Bronchial epithelial cell (primary cell): ENCODE data around the gene LAG3. TPM values are rescaled to one million over a fixed set of nuclear protein-coding genes. Genes with fewer than 3 reads are reported as not detected.

Experiments
- DNase-seq: peaks from one replicate; pipeline ENCODE4 v3.0.0-alpha.2; 2010; ENCODE audit warnings: low read depth
- FAIRE-seq: peaks from 2 replicates; lab custom pipeline; 2011; peaks lifted over from hg19 to GRCh38; lab: Jason Lieb, UNC
- H3K27me3 ChIP-seq: 2 replicates; pipeline ENCODE4 v1.5.1; 2011; ENCODE audit warnings: low read length; ENCODE audit not compliant: control insufficient read depth, insufficient read depth
- H3K36me3 ChIP-seq: 2 replicates; pipeline ENCODE4 v1.5.1; 2011; ENCODE audit warnings: low read length; ENCODE audit not compliant: control insufficient read depth, insufficient read depth
- H3K4me3 ChIP-seq: 2 replicates; pipeline ENCODE4 v1.5.1; 2011; ENCODE audit warnings: mild to moderate bottlenecking, low read depth, low read length, control low read depth
- total RNA-seq: library from RNA; depleted of rRNA; stranded (reverse); fragments of >200 nt; gene quantifications from 2 replicates; pipeline ENCODE4 v1.2.1, GENCODE V29; 2014
- TF ChIP-seq, protein P1 (sequence below): IDR thresholded peaks from 2 replicates; pipeline ENCODE4 v1.5.1; 2011; ENCODE audit warnings: mild to moderate bottlenecking, moderate library complexity, low read length, control low read depth, inconsistent platforms; ENCODE audit not compliant: insufficient read depth, severe bottlenecking

LAG3 gene
- total RNA-seq, 1 donor from 2014 or later = not detected

GRCh38 chr12:6824085-6824775, 51.9 kb downstream of the LAG3 start:
- peaks cover 23% of the 10 kb centered on the region for H3K27me3 ChIP-seq
- H3K36me3 ChIP-seq = no peaks in the 10 kb centered on the region
- TF ChIP-seq, protein P1, sequence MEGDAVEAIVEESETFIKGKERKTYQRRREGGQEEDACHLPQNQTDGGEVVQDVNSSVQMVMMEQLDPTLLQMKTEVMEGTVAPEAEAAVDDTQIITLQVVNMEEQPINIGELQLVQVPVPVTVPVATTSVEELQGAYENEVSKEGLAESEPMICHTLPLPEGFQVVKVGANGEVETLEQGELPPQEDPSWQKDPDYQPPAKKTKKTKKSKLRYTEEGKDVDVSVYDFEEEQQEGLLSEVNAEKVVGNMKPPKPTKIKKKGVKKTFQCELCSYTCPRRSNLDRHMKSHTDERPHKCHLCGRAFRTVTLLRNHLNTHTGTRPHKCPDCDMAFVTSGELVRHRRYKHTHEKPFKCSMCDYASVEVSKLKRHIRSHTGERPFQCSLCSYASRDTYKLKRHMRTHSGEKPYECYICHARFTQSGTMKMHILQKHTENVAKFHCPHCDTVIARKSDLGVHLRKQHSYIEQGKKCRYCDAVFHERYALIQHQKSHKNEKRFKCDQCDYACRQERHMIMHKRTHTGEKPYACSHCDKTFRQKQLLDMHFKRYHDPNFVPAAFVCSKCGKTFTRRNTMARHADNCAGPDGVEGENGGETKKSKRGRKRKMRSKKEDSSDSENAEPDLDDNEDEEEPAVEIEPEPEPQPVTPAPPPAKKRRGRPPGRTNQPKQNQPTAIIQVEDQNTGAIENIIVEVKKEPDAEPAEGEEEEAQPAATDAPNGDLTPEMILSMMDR = no peak
- FAIRE-seq (no peak), DNase-seq (no peak)
- H3K4me3 ChIP-seq = no peak overlapping the region

DNA sequence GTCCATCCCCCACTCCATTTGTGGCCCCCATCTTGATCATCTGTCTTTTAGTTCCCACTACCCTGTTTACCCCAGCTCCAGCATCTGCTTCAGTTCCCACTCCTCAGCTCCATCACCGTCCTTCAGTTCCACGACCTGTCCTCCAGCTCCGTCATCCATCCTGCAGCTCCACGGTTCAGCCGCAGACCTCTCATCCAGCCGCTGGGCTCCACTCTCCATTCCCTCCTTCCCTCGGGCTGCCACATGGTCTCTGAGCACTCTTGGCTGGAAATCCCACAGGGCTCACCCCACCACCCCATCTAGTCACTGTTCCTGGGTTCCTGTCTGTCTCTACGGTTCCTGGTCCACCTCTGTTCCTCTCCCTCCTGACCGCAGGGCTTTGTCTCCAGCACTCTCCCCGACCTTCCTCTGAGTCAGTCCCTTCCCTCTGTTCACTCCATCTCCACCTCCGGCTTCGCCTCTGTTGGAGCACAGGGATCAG, 52.6 kb downstream of the LAG3 start:
- FAIRE-seq = no peak
- H3K27me3 ChIP-seq = peaks cover 23% of the 10 kb centered on the region
- TF ChIP-seq, protein P1 = no peak
- H3K4me3 ChIP-seq = no peak overlapping the region
- H3K36me3 ChIP-seq = no peaks in the 10 kb centered on the region
- peak; percentile 43 for DNase-seq

- TF ChIP-seq, protein P1 = peak; percentile 96
- H3K27me3 ChIP-seq = peaks cover 21% of the 10 kb centered on the region
- no peaks in the 10 kb centered on the region for H3K36me3 ChIP-seq
- DNase-seq (peak; percentile 68), FAIRE-seq (no peak)
- H3K4me3 ChIP-seq = no peak overlapping the region
These were observed 53.2 kb downstream of the LAG3 start for GRCh38 chr12:6825398-6826124.

DNA sequence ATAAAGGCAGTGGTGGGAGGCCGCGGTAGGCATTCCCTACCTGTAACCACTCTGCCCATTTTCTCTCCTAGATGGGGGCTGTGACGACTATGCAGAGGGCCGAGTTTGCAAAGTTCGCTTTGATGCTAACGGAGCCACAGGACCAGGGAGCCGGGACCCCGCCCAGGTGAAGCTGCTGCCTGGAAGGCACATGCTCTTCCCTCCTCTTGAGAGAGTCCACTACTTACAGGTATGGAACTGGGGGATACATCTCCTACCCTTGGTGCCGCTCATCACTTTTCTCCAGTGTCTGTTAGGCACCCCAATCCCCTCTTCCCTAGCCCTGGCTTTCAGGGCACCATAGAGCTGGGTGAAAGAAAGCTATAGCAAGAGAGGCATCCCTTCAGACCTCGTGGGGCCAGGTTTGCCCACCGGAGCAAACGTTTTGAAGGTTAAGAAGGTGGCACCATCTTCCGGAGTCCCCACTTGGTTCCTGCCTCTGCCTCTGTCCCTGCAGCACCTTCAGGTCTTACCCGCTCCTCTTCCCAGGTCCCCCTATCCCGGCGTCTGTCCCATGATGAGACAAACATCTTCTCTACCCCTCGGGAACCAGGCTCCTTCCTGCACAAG, 53.9 kb downstream of the LAG3 start:
- TF ChIP-seq, protein P1 = no peak
- H3K27me3 ChIP-seq = peaks cover 18% of the 10 kb centered on the region
- H3K36me3 ChIP-seq = no peaks in the 10 kb centered on the region
- no peak overlapping the region for H3K4me3 ChIP-seq
- DNase-seq = no peak
- no peak for FAIRE-seq

GRCh38 chr12:6826734-6827436, 54.6 kb downstream of the LAG3 start:
- Histone ChIP-seq H3K4me3 (no peak overlapping the region), H3K27me3 (peaks cover 14% of the 10 kb centered on the region), H3K36me3 (peaks cover 2% of the 10 kb centered on the region)
- FAIRE-seq (no peak), DNase-seq (no peak)
- TF ChIP-seq, protein P1 = no peak
